Measurements from ENCODE around the gene TMEM50B. TPM values are rescaled to one million over a fixed set of nuclear protein-coding genes. Genes with fewer than 3 reads are reported as not detected.
"Not testable (repeated sequence)": the region's sequence is repeated elsewhere in the genome, so short reads cannot be mapped to it uniquely, and the experiment has no call there.

The TMEM50B gene
- total and polyA plus RNA-seq, 2 donors (not counting 1 experiment from before 2014, with no cell fraction given), result 28.4 to 60.8 TPM

DNA sequence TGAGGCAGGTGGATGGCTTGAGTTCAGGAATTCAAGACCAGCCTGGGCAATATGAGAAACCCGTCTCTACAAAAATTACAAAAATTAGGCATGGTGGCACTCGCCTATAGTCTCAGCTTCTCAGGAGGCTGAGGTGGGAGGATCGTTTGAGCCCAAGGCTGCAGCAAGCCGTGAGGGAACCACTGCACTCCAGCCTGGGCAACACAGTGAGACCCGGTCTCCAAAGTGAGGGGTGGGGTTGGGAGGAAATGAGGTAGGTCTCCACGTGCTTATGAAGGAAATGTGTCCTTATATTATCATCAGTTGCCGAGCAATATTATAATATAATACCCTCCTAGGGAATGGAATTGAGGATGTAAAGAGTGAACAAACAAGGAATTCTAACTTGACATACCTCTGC is 2.7 kb downstream of the TMEM50B start:
- Histone ChIP-seq H3K27me3 (ENCODE audit: control insufficient read depth, insufficient read depth, low read length) (no peaks in the 10 kb centered on the region), H3K36me3 (ENCODE audit: control insufficient read depth, insufficient read depth, low read length) (no peaks in the 10 kb centered on the region), H3K27ac (ENCODE audit: insufficient read depth, low read length) (no peak overlapping the region), H3K79me2 (ENCODE audit: control insufficient read depth, insufficient read depth, low read length) (peaks cover 13% of the 10 kb centered on the region), H3K4me2 (ENCODE audit: extremely low read depth, insufficient read depth, low read length) (no peak overlapping the region), H3K9me3 (ENCODE audit: control insufficient read depth, insufficient read depth, low read depth, low read length) (no peaks in the 10 kb centered on the region), H3K4me3 (replicated peaks in 1 of 4; ENCODE audit: control extremely low read depth in 1 of 4, insufficient read depth in 1 of 4, low read depth in 3 of 4, low read length in 4 of 4) (no peak overlapping the region), H2AFZ (ENCODE audit: low read length) (no peak overlapping the region), H4K20me1 (ENCODE audit: control insufficient read depth, extremely low read depth, insufficient read depth, low read length) (no peaks in the 10 kb centered on the region), H3K4me1 (ENCODE audit: control insufficient read depth, extremely low read depth, insufficient read depth, low read length) (peaks cover 4% of the 10 kb centered on the region), H3K9ac (ENCODE audit: insufficient read depth, low read length) (no peak overlapping the region)
- no peak for TF ChIP-seq EZH2 (IDR thresholded peaks at IDR 0.05; ENCODE audit: low read length, missing control alignments)
- TF ChIP-seq, protein P1, sequence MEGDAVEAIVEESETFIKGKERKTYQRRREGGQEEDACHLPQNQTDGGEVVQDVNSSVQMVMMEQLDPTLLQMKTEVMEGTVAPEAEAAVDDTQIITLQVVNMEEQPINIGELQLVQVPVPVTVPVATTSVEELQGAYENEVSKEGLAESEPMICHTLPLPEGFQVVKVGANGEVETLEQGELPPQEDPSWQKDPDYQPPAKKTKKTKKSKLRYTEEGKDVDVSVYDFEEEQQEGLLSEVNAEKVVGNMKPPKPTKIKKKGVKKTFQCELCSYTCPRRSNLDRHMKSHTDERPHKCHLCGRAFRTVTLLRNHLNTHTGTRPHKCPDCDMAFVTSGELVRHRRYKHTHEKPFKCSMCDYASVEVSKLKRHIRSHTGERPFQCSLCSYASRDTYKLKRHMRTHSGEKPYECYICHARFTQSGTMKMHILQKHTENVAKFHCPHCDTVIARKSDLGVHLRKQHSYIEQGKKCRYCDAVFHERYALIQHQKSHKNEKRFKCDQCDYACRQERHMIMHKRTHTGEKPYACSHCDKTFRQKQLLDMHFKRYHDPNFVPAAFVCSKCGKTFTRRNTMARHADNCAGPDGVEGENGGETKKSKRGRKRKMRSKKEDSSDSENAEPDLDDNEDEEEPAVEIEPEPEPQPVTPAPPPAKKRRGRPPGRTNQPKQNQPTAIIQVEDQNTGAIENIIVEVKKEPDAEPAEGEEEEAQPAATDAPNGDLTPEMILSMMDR (conservative IDR thresholded peaks at IDR 0.05 in 1 of 2, IDR thresholded peaks at IDR 0.05 in 1 of 2; ENCODE audit: low read depth in 1 of 2, low read length in 2 of 2), result no peak
- DNase-seq (ENCODE audit: low read depth in 2 of 2), result no peak

DNA sequence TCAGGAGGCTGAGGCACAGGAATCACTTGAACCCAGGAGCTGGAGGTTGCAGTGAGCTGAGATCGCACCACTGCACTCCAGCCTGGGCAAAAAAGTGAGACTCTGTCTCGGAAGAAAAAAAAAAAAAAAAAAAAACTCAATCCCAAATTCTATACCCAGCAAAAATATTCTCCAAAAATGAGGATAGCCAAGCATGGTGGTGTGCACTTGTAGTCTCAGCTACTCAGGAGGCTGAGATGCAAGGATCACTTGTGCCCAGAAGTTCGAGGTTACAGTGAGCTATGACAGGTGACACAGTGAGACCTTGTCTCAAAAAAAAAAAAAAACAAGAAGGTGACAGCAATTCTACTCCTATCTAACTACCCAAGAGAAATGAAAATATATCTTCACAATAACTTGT is 6.4 kb downstream of the TMEM50B start:
- Histone ChIP-seq H2AFZ (ENCODE audit: low read length) (no peak overlapping the region), H3K9ac (ENCODE audit: insufficient read depth, low read length) (no peak overlapping the region), H3K4me1 (ENCODE audit: control insufficient read depth, extremely low read depth, insufficient read depth, low read length) (no peaks in the 10 kb centered on the region), H3K4me2 (ENCODE audit: extremely low read depth, insufficient read depth, low read length) (no peak overlapping the region), H3K79me2 (ENCODE audit: control insufficient read depth, insufficient read depth, low read length) (peaks cover 11% of the 10 kb centered on the region), H4K20me1 (ENCODE audit: control insufficient read depth, extremely low read depth, insufficient read depth, low read length) (no peaks in the 10 kb centered on the region), H3K9me3 (ENCODE audit: control insufficient read depth, insufficient read depth, low read depth, low read length) (no peaks in the 10 kb centered on the region), H3K36me3 (ENCODE audit: control insufficient read depth, insufficient read depth, low read length) (no peaks in the 10 kb centered on the region), H3K27ac (ENCODE audit: insufficient read depth, low read length) (no peak overlapping the region), H3K4me3 (replicated peaks in 1 of 4; ENCODE audit: control extremely low read depth in 1 of 4, insufficient read depth in 1 of 4, low read depth in 3 of 4, low read length in 4 of 4) (no peak overlapping the region), H3K27me3 (ENCODE audit: control insufficient read depth, insufficient read depth, low read length) (no peaks in the 10 kb centered on the region)
- no peak for DNase-seq (ENCODE audit: low read depth in 2 of 2)
- TF ChIP-seq, protein P1 (conservative IDR thresholded peaks at IDR 0.05 in 1 of 2, IDR thresholded peaks at IDR 0.05 in 1 of 2; ENCODE audit: low read depth in 1 of 2, low read length in 2 of 2), result no peak
- no peak for TF ChIP-seq EZH2 (IDR thresholded peaks at IDR 0.05; ENCODE audit: low read length, missing control alignments)

DNA sequence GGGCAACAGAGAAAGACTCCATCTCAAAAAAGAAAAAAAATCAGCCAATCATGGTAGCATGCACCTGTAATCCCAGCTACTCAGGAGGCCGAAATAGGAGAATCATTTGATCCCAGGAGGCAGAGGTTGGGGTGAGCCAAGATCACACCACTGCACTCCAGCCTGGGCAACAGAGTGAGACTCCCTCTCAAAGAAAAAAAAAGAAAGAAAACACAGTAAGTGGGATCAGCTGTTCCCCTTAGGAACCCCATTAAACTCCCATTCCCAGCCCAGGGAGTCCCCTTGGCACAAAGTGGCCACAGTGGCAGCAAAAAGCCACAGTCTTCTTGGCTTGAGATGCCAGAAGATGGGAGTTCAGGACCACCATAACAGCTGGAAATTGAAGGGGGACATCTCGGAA is 9.1 kb downstream of the TMEM50B start:
- H3K4me1 ChIP-seq (ENCODE audit: control insufficient read depth, extremely low read depth, insufficient read depth, low read length), result no peaks in the 10 kb centered on the region
- DNase-seq (ENCODE audit: low read depth in 2 of 2), result no peak
- H3K4me3 ChIP-seq (replicated peaks in 1 of 4; ENCODE audit: control extremely low read depth in 1 of 4, insufficient read depth in 1 of 4, low read depth in 3 of 4, low read length in 4 of 4), result no peak overlapping the region
- TF ChIP-seq EZH2 (IDR thresholded peaks at IDR 0.05; ENCODE audit: low read length, missing control alignments), result no peak
- TF ChIP-seq, protein P1 (conservative IDR thresholded peaks at IDR 0.05 in 1 of 2, IDR thresholded peaks at IDR 0.05 in 1 of 2; ENCODE audit: low read depth in 1 of 2, low read length in 2 of 2), result no peak
- no peak overlapping the region for H3K4me2 ChIP-seq (ENCODE audit: extremely low read depth, insufficient read depth, low read length)
- H3K79me2 ChIP-seq (ENCODE audit: control insufficient read depth, insufficient read depth, low read length), result peaks cover 3% of the 10 kb centered on the region
- H3K27ac ChIP-seq (ENCODE audit: insufficient read depth, low read length), result no peak overlapping the region
- no peak overlapping the region for H2AFZ ChIP-seq (ENCODE audit: low read length)
- H3K27me3 ChIP-seq (ENCODE audit: control insufficient read depth, insufficient read depth, low read length), result no peaks in the 10 kb centered on the region
- no peaks in the 10 kb centered on the region for H3K9me3 ChIP-seq (ENCODE audit: control insufficient read depth, insufficient read depth, low read depth, low read length)
- no peak overlapping the region for H3K9ac ChIP-seq (ENCODE audit: insufficient read depth, low read length)
- H3K36me3 ChIP-seq (ENCODE audit: control insufficient read depth, insufficient read depth, low read length), result no peaks in the 10 kb centered on the region
- H4K20me1 ChIP-seq (ENCODE audit: control insufficient read depth, extremely low read depth, insufficient read depth, low read length), result no peaks in the 10 kb centered on the region

DNA sequence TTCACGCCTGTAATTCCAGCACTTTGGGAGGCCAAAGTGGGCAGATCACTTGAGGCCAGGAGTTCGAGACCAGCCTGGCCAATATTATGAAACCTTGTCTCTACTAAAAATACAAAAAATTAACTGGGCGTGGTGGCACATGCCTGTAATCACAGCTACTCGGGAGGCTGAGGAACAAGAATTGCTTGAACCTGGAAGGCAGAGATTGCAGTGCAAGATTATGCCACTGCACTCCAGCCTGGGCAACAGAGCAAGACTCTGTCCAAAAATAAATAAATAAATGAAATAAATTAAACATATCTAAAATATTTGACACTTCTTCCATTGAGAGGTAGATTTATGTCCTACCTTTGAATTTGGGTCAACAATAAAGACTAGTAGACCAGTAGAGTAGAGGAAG is 10.6 kb downstream of the TMEM50B start:
- not testable (repeated sequence) for H4K20me1 ChIP-seq (ENCODE audit: control insufficient read depth, extremely low read depth, insufficient read depth, low read length); H3K4me2 ChIP-seq (ENCODE audit: extremely low read depth, insufficient read depth, low read length); H3K79me2 ChIP-seq (ENCODE audit: control insufficient read depth, insufficient read depth, low read length); H3K4me3 ChIP-seq (replicated peaks in 1 of 4; ENCODE audit: control extremely low read depth in 1 of 4, insufficient read depth in 1 of 4, low read depth in 3 of 4, low read length in 4 of 4); H3K36me3 ChIP-seq (ENCODE audit: control insufficient read depth, insufficient read depth, low read length); H2AFZ ChIP-seq (ENCODE audit: low read length); DNase-seq (ENCODE audit: low read depth in 2 of 2); H3K4me1 ChIP-seq (ENCODE audit: control insufficient read depth, extremely low read depth, insufficient read depth, low read length); H3K27ac ChIP-seq (ENCODE audit: insufficient read depth, low read length); H3K9ac ChIP-seq (ENCODE audit: insufficient read depth, low read length); H3K9me3 ChIP-seq (ENCODE audit: control insufficient read depth, insufficient read depth, low read depth, low read length); H3K27me3 ChIP-seq (ENCODE audit: control insufficient read depth, insufficient read depth, low read length)

Data from fibroblast of lung (primary cell).